ENCODE measurements around the gene SUMF1.

The SUMF1 gene

DNA sequence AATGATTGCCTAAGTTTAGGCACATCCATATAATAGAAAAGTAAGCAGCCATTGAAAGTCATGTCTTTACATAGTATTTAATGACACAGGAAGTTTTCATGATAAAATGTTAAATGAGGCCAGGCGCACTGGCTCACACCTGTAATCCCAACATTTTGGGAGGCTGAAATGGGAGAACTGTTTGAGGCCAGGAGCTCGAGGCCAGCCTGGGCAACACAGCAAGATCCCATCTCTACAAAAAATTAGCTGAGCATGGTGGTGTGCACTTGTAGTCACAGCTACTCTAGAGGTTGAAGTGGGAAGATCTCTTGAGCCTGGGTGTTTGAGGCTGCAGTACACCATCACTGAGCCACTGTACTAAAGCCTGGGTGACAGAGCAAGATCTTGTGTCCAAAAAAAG lies 104.5 kb downstream of the SUMF1 start:
- H3K4me3 ChIP-seq (ENCODE audit: low read depth, low read length): no peak overlapping the region
- TF ChIP-seq, protein P1, sequence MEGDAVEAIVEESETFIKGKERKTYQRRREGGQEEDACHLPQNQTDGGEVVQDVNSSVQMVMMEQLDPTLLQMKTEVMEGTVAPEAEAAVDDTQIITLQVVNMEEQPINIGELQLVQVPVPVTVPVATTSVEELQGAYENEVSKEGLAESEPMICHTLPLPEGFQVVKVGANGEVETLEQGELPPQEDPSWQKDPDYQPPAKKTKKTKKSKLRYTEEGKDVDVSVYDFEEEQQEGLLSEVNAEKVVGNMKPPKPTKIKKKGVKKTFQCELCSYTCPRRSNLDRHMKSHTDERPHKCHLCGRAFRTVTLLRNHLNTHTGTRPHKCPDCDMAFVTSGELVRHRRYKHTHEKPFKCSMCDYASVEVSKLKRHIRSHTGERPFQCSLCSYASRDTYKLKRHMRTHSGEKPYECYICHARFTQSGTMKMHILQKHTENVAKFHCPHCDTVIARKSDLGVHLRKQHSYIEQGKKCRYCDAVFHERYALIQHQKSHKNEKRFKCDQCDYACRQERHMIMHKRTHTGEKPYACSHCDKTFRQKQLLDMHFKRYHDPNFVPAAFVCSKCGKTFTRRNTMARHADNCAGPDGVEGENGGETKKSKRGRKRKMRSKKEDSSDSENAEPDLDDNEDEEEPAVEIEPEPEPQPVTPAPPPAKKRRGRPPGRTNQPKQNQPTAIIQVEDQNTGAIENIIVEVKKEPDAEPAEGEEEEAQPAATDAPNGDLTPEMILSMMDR (IDR thresholded peaks at IDR 0.05; ENCODE audit: borderline replicate concordance, insufficient read depth, low read depth, low read length): no peak

DNA sequence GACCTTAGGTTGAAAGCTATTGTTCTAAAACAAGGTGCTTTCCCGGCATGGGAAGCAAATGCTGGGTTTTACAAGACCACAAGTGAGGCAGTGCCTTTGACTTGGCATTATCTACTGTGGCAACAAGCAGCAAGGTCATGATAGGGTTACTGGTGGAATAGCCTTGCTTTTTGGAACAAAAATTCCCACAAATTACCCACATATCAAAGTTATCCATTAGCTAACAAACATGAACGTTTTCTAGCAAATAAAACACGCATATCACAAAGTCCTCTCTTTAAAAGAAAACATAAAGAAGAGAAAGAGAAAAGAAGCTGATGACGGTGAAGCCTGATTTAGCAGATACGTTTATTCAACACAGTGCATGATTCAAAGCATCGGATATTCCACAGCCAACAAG lies 106.3 kb downstream of the SUMF1 start:
- TF ChIP-seq, protein P1 (IDR thresholded peaks at IDR 0.05; ENCODE audit: borderline replicate concordance, insufficient read depth, low read depth, low read length): no peak
- no peak overlapping the region for H3K4me3 ChIP-seq (ENCODE audit: low read depth, low read length)

DNA sequence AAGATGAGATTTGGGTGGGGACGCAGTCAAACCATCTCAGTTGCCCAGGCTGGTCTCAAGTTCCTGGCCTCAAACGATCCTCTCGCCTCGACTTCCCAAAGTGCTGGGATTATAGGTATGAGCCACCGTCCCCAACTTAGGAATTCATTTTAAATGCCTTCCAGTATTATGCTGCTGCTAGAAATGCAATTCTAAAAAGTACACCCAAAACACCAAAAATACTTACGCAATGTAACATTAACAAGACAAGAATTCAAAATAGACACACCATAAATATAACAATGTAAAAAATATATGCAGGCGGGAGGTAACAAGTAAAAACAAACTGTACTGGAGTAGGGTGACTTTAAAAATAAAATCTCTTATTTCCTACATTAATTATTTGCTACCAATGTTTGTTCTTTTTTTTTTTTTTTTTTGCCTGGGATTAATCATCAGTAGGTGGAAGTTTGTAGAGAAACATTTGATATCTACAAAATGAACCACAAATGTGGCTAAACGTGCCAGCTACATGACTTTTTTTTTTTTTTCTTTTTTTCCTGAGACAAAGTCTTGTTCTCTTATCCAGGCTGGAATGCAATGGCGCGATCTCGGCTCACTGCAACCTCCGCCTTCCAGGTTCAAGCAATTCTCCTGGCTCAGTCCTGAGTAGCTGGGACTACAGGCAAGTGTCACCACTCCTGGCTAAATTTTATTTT lies 107.1 kb downstream of the SUMF1 start:
- H3K4me3 ChIP-seq (ENCODE audit: low read depth, low read length): no peak overlapping the region
- TF ChIP-seq, protein P1 (IDR thresholded peaks at IDR 0.05; ENCODE audit: borderline replicate concordance, insufficient read depth, low read depth, low read length): no peak

DNA sequence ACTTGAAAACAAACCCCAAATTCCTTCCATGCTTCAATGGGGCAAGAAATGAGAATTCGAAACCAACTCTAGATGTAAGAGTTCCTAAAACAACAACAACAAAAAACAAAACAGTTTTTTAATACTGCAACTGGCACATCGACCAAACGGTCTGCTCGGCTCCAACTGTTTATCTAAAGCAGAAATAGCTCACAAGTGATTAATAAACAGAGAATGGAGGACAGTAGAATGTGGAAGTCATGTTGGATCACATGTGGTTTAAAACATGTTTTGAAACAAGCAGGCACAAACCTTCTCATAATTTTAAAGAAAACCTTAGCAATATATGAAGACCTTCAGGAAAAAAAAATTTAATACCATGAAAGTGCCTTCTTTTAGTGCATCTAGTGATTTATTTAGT lies 108.8 kb downstream of the SUMF1 start:
- no peak overlapping the region for H3K4me3 ChIP-seq (ENCODE audit: low read depth, low read length)
- TF ChIP-seq, protein P1 (IDR thresholded peaks at IDR 0.05; ENCODE audit: borderline replicate concordance, insufficient read depth, low read depth, low read length): no peak

DNA sequence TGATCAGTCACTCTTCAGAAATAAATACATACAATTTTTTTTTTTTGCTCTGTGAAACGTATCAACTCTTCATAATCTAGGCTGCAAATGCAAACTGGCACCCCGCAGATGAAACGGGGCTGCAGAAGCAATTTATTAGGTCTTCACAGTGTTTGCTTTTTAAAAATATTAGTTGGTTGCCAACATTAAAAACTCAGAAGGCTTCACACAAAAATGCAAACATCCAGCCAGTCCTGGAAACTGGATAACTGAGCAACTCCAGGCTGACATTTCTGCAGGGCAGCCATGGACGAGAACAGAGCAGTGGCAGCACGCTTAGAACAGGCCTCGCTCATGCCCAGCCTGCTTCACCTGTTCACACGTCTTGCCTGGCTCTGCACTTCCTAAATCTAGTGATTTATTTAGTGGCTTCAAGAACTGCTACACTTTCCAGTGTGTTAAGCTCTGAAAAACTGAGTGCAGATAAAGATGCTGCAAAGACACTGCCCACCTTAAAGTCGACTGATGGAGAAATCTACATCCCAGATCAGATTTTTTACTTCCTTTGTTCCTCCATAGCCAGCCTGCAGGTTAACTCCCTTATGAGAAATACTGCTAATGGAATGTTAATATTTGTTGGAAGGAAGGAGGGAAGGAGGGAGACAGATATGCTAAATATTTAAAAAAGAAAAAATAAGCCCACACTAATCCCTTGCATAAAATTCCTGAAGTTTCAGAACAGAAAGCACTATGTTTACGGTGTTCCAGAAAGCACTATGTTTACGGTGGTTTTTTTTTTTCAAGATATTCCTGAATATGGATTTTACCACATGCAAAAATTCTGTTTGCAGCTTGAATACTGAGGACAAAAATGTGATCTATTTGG lies 110.3 kb downstream of the SUMF1 start:
- no peak overlapping the region for H3K4me3 ChIP-seq (ENCODE audit: low read depth, low read length)
- TF ChIP-seq, protein P1 (IDR thresholded peaks at IDR 0.05; ENCODE audit: borderline replicate concordance, insufficient read depth, low read depth, low read length): no peak

DNA sequence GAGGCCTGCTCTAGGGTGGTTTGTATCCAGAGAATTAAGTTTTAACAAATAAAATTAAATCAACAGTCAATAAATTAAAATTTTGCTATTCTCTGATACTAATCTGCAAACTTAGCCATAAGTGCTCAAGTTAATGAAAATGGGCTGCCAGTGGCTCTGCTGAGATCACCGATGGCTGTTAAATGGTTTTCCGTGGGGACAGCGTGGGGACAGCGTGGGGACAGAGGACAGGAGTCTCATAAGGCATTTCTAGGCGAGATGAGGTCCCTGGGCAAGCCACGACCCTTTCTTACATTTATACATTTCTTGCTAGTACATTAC lies 110.9 kb downstream of the SUMF1 start:
- TF ChIP-seq, protein P1 (IDR thresholded peaks at IDR 0.05; ENCODE audit: borderline replicate concordance, insufficient read depth, low read depth, low read length): no peak
- no peak overlapping the region for H3K4me3 ChIP-seq (ENCODE audit: low read depth, low read length)
